ENCODE measurements around the gene MRGPRG.

DNA sequence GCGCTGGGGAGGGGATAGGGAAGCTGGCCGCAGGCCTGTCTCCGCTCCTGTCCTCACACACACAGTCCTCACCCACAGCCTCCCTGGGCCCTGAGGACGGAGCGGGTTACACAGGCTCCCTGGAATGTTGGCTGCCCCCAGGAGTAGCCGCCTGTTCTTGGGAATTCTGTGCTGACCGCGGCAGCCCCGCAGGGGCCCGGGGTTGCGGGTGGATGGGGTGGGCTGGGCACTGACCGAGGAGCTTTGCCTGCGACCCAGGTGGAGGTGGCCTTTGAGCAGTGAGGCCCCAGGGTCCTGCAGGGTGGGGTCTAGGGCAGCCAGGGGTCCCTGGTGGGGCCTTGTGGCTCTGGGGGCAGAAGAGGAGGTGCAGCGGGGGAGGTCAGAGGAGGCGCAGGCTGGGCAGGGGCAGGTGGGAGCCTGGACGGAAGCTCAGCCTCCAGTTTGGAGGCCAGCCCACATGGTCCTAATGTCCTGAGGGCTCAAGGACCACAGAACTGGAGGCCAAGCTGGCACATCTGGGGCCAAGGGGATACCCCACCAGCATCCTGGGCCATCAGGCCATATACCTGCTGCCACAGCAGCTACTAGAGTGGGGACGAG lies 6.6 kb upstream of the MRGPRG start:
- TF ChIP-seq EZH2 (IDR thresholded peaks at IDR 0.05; ENCODE audit: low read depth, low read length, severe bottlenecking) (no peak), HDAC2 (IDR thresholded peaks at IDR 0.05; ENCODE audit: borderline replicate concordance in 1 of 2, low read depth in 2 of 2, low read length in 2 of 2) (no peak)
